H9 (cell line): ENCODE data around the gene DDTL. TPM values are rescaled to one million over a fixed set of nuclear protein-coding genes. Genes with fewer than 3 reads are reported as not detected.
"Not testable (repeated sequence)": the region's sequence is repeated elsewhere in the genome, so short reads cannot be mapped to it uniquely, and the experiment has no call there.

ENCODE experiments used
- DNase-seq: peaks from one replicate; pipeline ENCODE4 v3.0.0-alpha.2; 2017
- H2AFZ ChIP-seq: one replicate; pipeline ENCODE4 v1.6.1; 2013; ENCODE audit warnings: mild to moderate bottlenecking, low read length, control low read depth, moderate library complexity
- H2AK5ac ChIP-seq: 2 replicates; pipeline ENCODE4 v1.6.1; 2013; ENCODE audit warnings: low read length, control low read depth, mixed read lengths; ENCODE audit not compliant: insufficient read length
- H2BK120ac ChIP-seq: one replicate; pipeline ENCODE4 v1.6.1; 2013; ENCODE audit warnings: low read depth, mild to moderate bottlenecking, low read length, control low read depth, inconsistent platforms; ENCODE audit not compliant: poor library complexity, severe bottlenecking
- H2BK12ac ChIP-seq: 2 replicates; pipeline ENCODE4 v1.6.1; 2013; ENCODE audit warnings: low read length, control low read depth, mixed read lengths, low read depth; ENCODE audit not compliant: insufficient read length
- H2BK15ac ChIP-seq: 2 replicates; pipeline ENCODE4 v1.6.1; 2013; ENCODE audit warnings: low read depth, low read length, control low read depth
- H2BK20ac ChIP-seq: one replicate; pipeline ENCODE4 v1.6.1; 2013; ENCODE audit warnings: low read depth, mild to moderate bottlenecking, low read length, control low read depth, inconsistent platforms; ENCODE audit not compliant: poor library complexity, severe bottlenecking
- H2BK5ac ChIP-seq: 2 replicates; pipeline ENCODE4 v1.6.1; 2013; ENCODE audit warnings: low read length, control low read depth, mixed read lengths; ENCODE audit not compliant: insufficient read length
- H3K14ac ChIP-seq: 2 replicates; pipeline ENCODE4 v1.6.1; 2013; ENCODE audit warnings: low read length, control low read depth; ENCODE audit not compliant: insufficient read depth
- H3K18ac ChIP-seq: 2 replicates; pipeline ENCODE4 v1.6.1; 2013; ENCODE audit warnings: low read depth, mild to moderate bottlenecking, mixed read lengths, low read length, control low read depth; ENCODE audit not compliant: insufficient read length
- H3K23ac ChIP-seq: 2 replicates; pipeline ENCODE4 v1.6.1; 2013; ENCODE audit warnings: low read length, control low read depth, mixed read lengths, low read depth; ENCODE audit not compliant: insufficient read length
- H3K23me2 ChIP-seq: 2 replicates; pipeline ENCODE4 v1.6.1; 2013; ENCODE audit warnings: low read depth, mild to moderate bottlenecking, mixed read lengths, low read length, control low read depth; ENCODE audit not compliant: insufficient read length, poor library complexity, severe bottlenecking
- H3K27ac ChIP-seq: 2 replicates; pipeline ENCODE4 v1.5.1; 2013; ENCODE audit warnings: low read length, control low read depth, mixed read lengths, low read depth; ENCODE audit not compliant: insufficient read length
- H3K27me3 ChIP-seq: 2 replicates; pipeline ENCODE4 v1.6.1; 2013; ENCODE audit warnings: low read length, control low read depth, inconsistent platforms; ENCODE audit not compliant: insufficient read depth
- H3K4ac ChIP-seq: 2 replicates; pipeline ENCODE4 v1.6.1; 2013; ENCODE audit warnings: low read depth, mild to moderate bottlenecking, control low read depth, inconsistent platforms, low read length, moderate library complexity
- H3K4me1 ChIP-seq: 2 replicates; pipeline ENCODE4 v1.6.1; 2013; ENCODE audit warnings: low read length, control low read depth, inconsistent platforms; ENCODE audit not compliant: insufficient read depth
- H3K4me2 ChIP-seq: 2 replicates; pipeline ENCODE4 v1.6.1; 2013; ENCODE audit warnings: low read length, control low read depth, mixed read lengths; ENCODE audit not compliant: insufficient read length, insufficient read depth
- H3K56ac ChIP-seq: 2 replicates; pipeline ENCODE4 v1.6.1; 2013; ENCODE audit warnings: low read depth, mild to moderate bottlenecking, mixed read lengths, low read length, control low read depth; ENCODE audit not compliant: insufficient read length
- H3K79me1 ChIP-seq: 2 replicates; pipeline ENCODE4 v1.6.1; 2013; ENCODE audit warnings: low read depth, mild to moderate bottlenecking, moderate library complexity, low read length, control low read depth, inconsistent platforms; ENCODE audit not compliant: insufficient read depth, poor library complexity, severe bottlenecking
- H3K79me2 ChIP-seq: 2 replicates; pipeline ENCODE4 v1.6.1; 2013; ENCODE audit warnings: low read length, control low read depth, inconsistent platforms; ENCODE audit not compliant: insufficient read depth
- H3K9ac ChIP-seq: 2 replicates; pipeline ENCODE4 v1.6.1; 2013; ENCODE audit warnings: low read length, control low read depth, mixed read lengths; ENCODE audit not compliant: insufficient read length; ENCODE audit errors: extremely low read depth
- H3K9me3 ChIP-seq: one replicate; pipeline ENCODE4 v1.6.1; 2013; ENCODE audit warnings: low read depth, low read length, inconsistent platforms; ENCODE audit not compliant: control insufficient read depth
- H3T11ph ChIP-seq: one replicate; pipeline ENCODE4 v1.6.1; 2013; ENCODE audit warnings: mild to moderate bottlenecking, low read length, control low read depth, inconsistent platforms
- H4K20me1 ChIP-seq: one replicate; pipeline ENCODE4 v1.6.1; 2013; ENCODE audit not compliant: control insufficient read depth, insufficient read length, insufficient read depth
- H4K5ac ChIP-seq: 2 replicates; pipeline ENCODE4 v1.6.1; 2013; ENCODE audit warnings: low read depth, mild to moderate bottlenecking, mixed read lengths, low read length, control low read depth; ENCODE audit not compliant: insufficient read length
- H4K8ac ChIP-seq: replicated peaks from 2 replicates; pipeline ENCODE4 v1.6.1; 2013; ENCODE audit warnings: low read length, control low read depth, mixed read lengths, low read depth; ENCODE audit not compliant: insufficient read length
- H4K91ac ChIP-seq: 2 replicates; pipeline ENCODE4 v1.6.1; 2013; ENCODE audit warnings: low read depth, mild to moderate bottlenecking, moderate library complexity, mixed read lengths, low read length, control low read depth; ENCODE audit not compliant: insufficient read length
- H3K27ac Mint-ChIP-seq, 3 experiments: 2 replicates in 2 of 3; 3 replicates in 1 of 3; pipeline ENCODE4 v1.8.0; 2020 to 2021; ENCODE audit warnings: mixed read lengths in 3 of 3, mild to moderate bottlenecking in 1 of 3, moderate library complexity in 1 of 3
- H3K27me3 Mint-ChIP-seq: 2 replicates; pipeline ENCODE4 v1.8.0; 2021; ENCODE audit warnings: low read depth, mild to moderate bottlenecking, moderate library complexity, mixed read lengths
- H3K36me3 Mint-ChIP-seq, 3 experiments: 2 replicates in 2 of 3; 3 replicates in 1 of 3; pipeline ENCODE4 v1.8.0; 2020 to 2021; ENCODE audit warnings: low read depth in 3 of 3, mixed read lengths in 3 of 3; ENCODE audit not compliant: insufficient read depth in 1 of 3
- H3K4me1 Mint-ChIP-seq, 2 experiments: 2 replicates each; pipeline ENCODE4 v1.8.0; 2020; ENCODE audit warnings: mixed read lengths in 2 of 2
- H3K4me3 Mint-ChIP-seq, 2 experiments: 2 replicates in 1 of 2; 3 replicates in 1 of 2; pipeline ENCODE4 v1.8.0; 2020 to 2021; ENCODE audit warnings: mild to moderate bottlenecking in 2 of 2, mixed read lengths in 2 of 2, moderate library complexity in 1 of 2
- H3K9me3 Mint-ChIP-seq, 2 experiments: 2 replicates in 1 of 2; 3 replicates in 1 of 2; pipeline ENCODE4 v1.8.0; 2020; ENCODE audit warnings: mild to moderate bottlenecking in 2 of 2, mixed read lengths in 2 of 2, moderate library complexity in 1 of 2
- CTCF ChIP-seq: fragments of 200-600 bp; sonication (generic); conservative IDR thresholded peaks from 3 replicates; pipeline ENCODE4 v1.8.0; 2021; ENCODE audit warnings: antibody characterized with exemption, mild to moderate bottlenecking
- WGBS: extraction: QIAGEN DNeasy Blood & Tissue Kit; methylation state at CpG from one replicate; pipeline ENCODE4 v1.1.7; 2013; ENCODE audit warnings: missing lambda C conversion rate, low lambda C conversion rate, mixed read lengths; ENCODE audit not compliant: insufficient read length; ENCODE audit errors: extremely low coverage; 5-methylcytosine and 5-hydroxymethylcytosine counted together
- total RNA-seq: library from RNA; stranded (reverse); gene quantifications from 2 replicates; pipeline ENCODE4 v1.2.1, GENCODE V29; 2021

The DDTL gene
- total RNA-seq, 1 experiment from 2014 or later, result not detected

GRCh38 chr22:23984430-23984829 lies 17.7 kb downstream of the DDTL start:
- no peaks in the 10 kb centered on the region for H3K9me3 ChIP-seq
- H3K4ac ChIP-seq, result no peak overlapping the region
- no peak overlapping the region for H2BK5ac ChIP-seq
- H3K23me2 ChIP-seq, result no peaks in the 10 kb centered on the region
- H2BK15ac ChIP-seq, result no peak overlapping the region
- H3K18ac ChIP-seq, result no peak overlapping the region
- no peak overlapping the region for H2BK120ac ChIP-seq
- 0 out of 4 replicates have a peak, but pooled peaks cover 0 to 3% of the 10 kb centered on the region in 2 experiments for H3K4me1 Mint-ChIP-seq
- H2BK20ac ChIP-seq, result no peak overlapping the region
- no peak for DNase-seq
- no peaks in the 10 kb centered on the region for H4K20me1 ChIP-seq
- no peak for TF ChIP-seq CTCF
- H3K36me3 Mint-ChIP-seq, result no peaks in the 10 kb centered on the region
- no peak overlapping the region for H4K5ac ChIP-seq
- no peak overlapping the region for H3K27ac Mint-ChIP-seq
- H3K79me2 ChIP-seq, result no peaks in the 10 kb centered on the region
- no peak overlapping the region for H3K27ac ChIP-seq
- no peaks in the 10 kb centered on the region for H3K9me3 Mint-ChIP-seq
- H4K91ac ChIP-seq, result no peak overlapping the region
- WGBS, result no CpG with 5 or more reads among the region's 6 CpGs
- no peaks in the 10 kb centered on the region for H3K27me3 ChIP-seq
- H3K56ac ChIP-seq, result no peak overlapping the region
- no peak overlapping the region for H3K4me2 ChIP-seq
- H3K9ac ChIP-seq, result no peak overlapping the region
- no peak overlapping the region for H4K8ac ChIP-seq
- H2AK5ac ChIP-seq, result no peak overlapping the region
- H2AFZ ChIP-seq, result no peak overlapping the region
- no peaks in the 10 kb centered on the region for H3K79me1 ChIP-seq
- no peaks in the 10 kb centered on the region for H3K4me1 ChIP-seq
- no peak overlapping the region for H3K14ac ChIP-seq
- H3K27me3 Mint-ChIP-seq, result no peaks in the 10 kb centered on the region
- H3K4me3 Mint-ChIP-seq, result no peak overlapping the region
- H3K23ac ChIP-seq, result no peak overlapping the region
- no peak overlapping the region for H3T11ph ChIP-seq
- no peak overlapping the region for H2BK12ac ChIP-seq

GRCh38 chr22:23986089-23986488 lies 19.4 kb downstream of the DDTL start:
- H3K23ac ChIP-seq, H3K27me3 ChIP-seq, H3K18ac ChIP-seq, H4K20me1 ChIP-seq, H2BK15ac ChIP-seq, H3K36me3 Mint-ChIP-seq, H3K9me3 Mint-ChIP-seq, H3K79me1 ChIP-seq, H2BK20ac ChIP-seq, H3K56ac ChIP-seq, H3T11ph ChIP-seq, H3K14ac ChIP-seq, H2AK5ac ChIP-seq, DNase-seq, H3K79me2 ChIP-seq, H3K4me1 ChIP-seq, H4K8ac ChIP-seq, H3K27me3 Mint-ChIP-seq, H3K27ac ChIP-seq, H3K4me1 Mint-ChIP-seq, H3K27ac Mint-ChIP-seq, H3K4me3 Mint-ChIP-seq, H4K91ac ChIP-seq, H3K23me2 ChIP-seq, H3K4ac ChIP-seq, H2BK12ac ChIP-seq, H3K4me2 ChIP-seq, H3K9me3 ChIP-seq, H4K5ac ChIP-seq, H2BK120ac ChIP-seq, H2AFZ ChIP-seq, H3K9ac ChIP-seq, H2BK5ac ChIP-seq: not testable (repeated sequence)
- no CpG with 5 or more reads among the region's 8 CpGs for WGBS
